ENCODE measurements around the gene TMC3. TPM values are rescaled to one million over a fixed set of nuclear protein-coding genes. Genes with fewer than 3 reads are reported as not detected.

The TMC3 gene
- polyA plus RNA-seq, 1 donor (not counting 4 experiments of a cell fraction or from before 2014, with no cell fraction given), result not detected

DNA sequence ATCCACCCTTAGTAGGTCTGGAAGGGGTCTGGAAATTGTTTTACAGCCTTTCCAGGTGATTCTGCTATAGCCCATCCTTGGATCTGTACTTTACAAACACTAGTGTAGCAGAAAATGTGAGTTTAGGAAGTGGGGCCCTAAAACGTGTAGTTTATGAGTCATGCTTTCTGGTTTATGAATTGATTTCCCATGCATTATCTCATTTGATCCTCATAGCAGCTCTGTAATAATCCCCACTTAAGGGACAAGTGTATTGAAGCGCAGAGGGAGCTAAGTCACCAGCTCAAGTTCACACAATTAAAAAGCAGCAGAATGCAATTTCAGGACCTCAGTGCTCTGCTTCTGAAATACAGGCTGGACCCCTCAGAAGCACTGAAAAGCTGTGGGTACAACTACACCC, 27.4 kb downstream of the TMC3 start:
- Histone ChIP-seq H4K20me1 (ENCODE audit: control insufficient read depth, extremely low read depth, insufficient read depth, low read length) (no peaks in the 10 kb centered on the region), H3K9ac (ENCODE audit: control insufficient read depth, extremely low read depth, insufficient read depth, low read length) (no peak overlapping the region), H3K27ac (ENCODE audit: control insufficient read depth, insufficient read depth, low read length) (no peak overlapping the region), H3K4me3 (ENCODE audit: control insufficient read depth in 2 of 3, extremely low read depth in 1 of 3, insufficient read depth in 2 of 3, low read depth in 1 of 3, low read length in 3 of 3) (no peak overlapping the region), H3K4me1 (ENCODE audit: control insufficient read depth, extremely low read depth, insufficient read depth, low read length) (no peaks in the 10 kb centered on the region), H3K9me3 (ENCODE audit: control insufficient read depth, low read depth, low read length) (no peaks in the 10 kb centered on the region), H3K27me3 (ENCODE audit: control insufficient read depth, extremely low read depth, insufficient read depth, low read length) (peaks cover 7% of the 10 kb centered on the region), H3K79me2 (ENCODE audit: control insufficient read depth, insufficient read depth, low read length) (no peaks in the 10 kb centered on the region), H3K9me1 (ENCODE audit: control insufficient read depth, extremely low read depth, insufficient read depth, low read length) (no peaks in the 10 kb centered on the region), H3K36me3 (ENCODE audit: control insufficient read depth in 2 of 2, extremely low read depth in 1 of 2, insufficient read depth in 2 of 2, low read length in 2 of 2) (no peaks in the 10 kb centered on the region), H3K4me2 (ENCODE audit: control insufficient read depth, extremely low read depth, insufficient read depth, low read depth, low read length) (no peak overlapping the region), H2AFZ (ENCODE audit: control insufficient read depth, low read length) (no peak overlapping the region)
- FAIRE-seq (no peak), DNase-seq (ENCODE audit: low read depth, low spot score) (no peak)
- TF ChIP-seq, protein P1, sequence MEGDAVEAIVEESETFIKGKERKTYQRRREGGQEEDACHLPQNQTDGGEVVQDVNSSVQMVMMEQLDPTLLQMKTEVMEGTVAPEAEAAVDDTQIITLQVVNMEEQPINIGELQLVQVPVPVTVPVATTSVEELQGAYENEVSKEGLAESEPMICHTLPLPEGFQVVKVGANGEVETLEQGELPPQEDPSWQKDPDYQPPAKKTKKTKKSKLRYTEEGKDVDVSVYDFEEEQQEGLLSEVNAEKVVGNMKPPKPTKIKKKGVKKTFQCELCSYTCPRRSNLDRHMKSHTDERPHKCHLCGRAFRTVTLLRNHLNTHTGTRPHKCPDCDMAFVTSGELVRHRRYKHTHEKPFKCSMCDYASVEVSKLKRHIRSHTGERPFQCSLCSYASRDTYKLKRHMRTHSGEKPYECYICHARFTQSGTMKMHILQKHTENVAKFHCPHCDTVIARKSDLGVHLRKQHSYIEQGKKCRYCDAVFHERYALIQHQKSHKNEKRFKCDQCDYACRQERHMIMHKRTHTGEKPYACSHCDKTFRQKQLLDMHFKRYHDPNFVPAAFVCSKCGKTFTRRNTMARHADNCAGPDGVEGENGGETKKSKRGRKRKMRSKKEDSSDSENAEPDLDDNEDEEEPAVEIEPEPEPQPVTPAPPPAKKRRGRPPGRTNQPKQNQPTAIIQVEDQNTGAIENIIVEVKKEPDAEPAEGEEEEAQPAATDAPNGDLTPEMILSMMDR (optimal IDR thresholded peaks at IDR 0.05 in 1 of 3, IDR thresholded peaks at IDR 0.05 in 1 of 3, conservative IDR thresholded peaks at IDR 0.05 in 1 of 3; ENCODE audit: extremely low read depth in 1 of 3, insufficient read depth in 2 of 3, low read length in 3 of 3), result no peak
- no peak for TF ChIP-seq EZH2 (IDR thresholded peaks at IDR 0.05; ENCODE audit: low read length)
- dilution Hi-C loops (cut with MboI; ENCODE audit: extremely low pct_ligation_motif_present, low sequenced_read_pairs), result no loop called here

DNA sequence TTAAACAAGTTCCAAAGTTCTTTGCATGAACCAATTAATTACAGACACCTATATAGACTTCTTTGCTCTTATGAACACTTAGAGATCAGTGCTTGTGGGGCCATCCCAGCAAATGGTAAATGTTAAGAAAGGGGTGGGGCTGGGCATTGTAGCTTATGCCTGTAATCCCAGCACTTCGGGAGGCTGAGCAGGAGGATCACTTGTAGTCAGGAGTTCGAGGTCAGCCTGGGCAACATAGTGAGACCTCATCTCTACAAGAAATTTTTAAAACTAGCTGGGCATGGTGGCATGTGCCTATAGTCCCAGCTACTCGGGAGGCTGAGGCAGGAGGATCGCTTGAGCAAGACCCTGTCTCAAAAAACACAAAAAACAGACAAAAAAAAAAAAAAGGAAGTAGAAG, 30.6 kb downstream of the TMC3 start:
- Histone ChIP-seq H3K27ac (ENCODE audit: control insufficient read depth, insufficient read depth, low read length) (no peak overlapping the region), H3K79me2 (ENCODE audit: control insufficient read depth, insufficient read depth, low read length) (no peaks in the 10 kb centered on the region), H3K4me2 (ENCODE audit: control insufficient read depth, extremely low read depth, insufficient read depth, low read depth, low read length) (no peak overlapping the region), H3K27me3 (ENCODE audit: control insufficient read depth, extremely low read depth, insufficient read depth, low read length) (peaks cover 11% of the 10 kb centered on the region), H3K4me3 (ENCODE audit: control insufficient read depth in 2 of 3, extremely low read depth in 1 of 3, insufficient read depth in 2 of 3, low read depth in 1 of 3, low read length in 3 of 3) (no peak overlapping the region), H4K20me1 (ENCODE audit: control insufficient read depth, extremely low read depth, insufficient read depth, low read length) (no peaks in the 10 kb centered on the region), H2AFZ (ENCODE audit: control insufficient read depth, low read length) (no peak overlapping the region), H3K9ac (ENCODE audit: control insufficient read depth, extremely low read depth, insufficient read depth, low read length) (no peak overlapping the region), H3K9me3 (ENCODE audit: control insufficient read depth, low read depth, low read length) (no peaks in the 10 kb centered on the region), H3K4me1 (ENCODE audit: control insufficient read depth, extremely low read depth, insufficient read depth, low read length) (peaks cover 3% of the 10 kb centered on the region), H3K9me1 (ENCODE audit: control insufficient read depth, extremely low read depth, insufficient read depth, low read length) (no peaks in the 10 kb centered on the region), H3K36me3 (ENCODE audit: control insufficient read depth in 2 of 2, extremely low read depth in 1 of 2, insufficient read depth in 2 of 2, low read length in 2 of 2) (no peaks in the 10 kb centered on the region)
- no peak for DNase-seq (ENCODE audit: low read depth, low spot score)
- dilution Hi-C loops (cut with MboI; ENCODE audit: extremely low pct_ligation_motif_present, low sequenced_read_pairs), result no loop called here
- TF ChIP-seq EZH2 (IDR thresholded peaks at IDR 0.05; ENCODE audit: low read length), result no peak
- TF ChIP-seq, protein P1 (optimal IDR thresholded peaks at IDR 0.05 in 1 of 3, IDR thresholded peaks at IDR 0.05 in 1 of 3, conservative IDR thresholded peaks at IDR 0.05 in 1 of 3; ENCODE audit: extremely low read depth in 1 of 3, insufficient read depth in 2 of 3, low read length in 3 of 3), result no peak
- FAIRE-seq, result no peak

Measured in keratinocyte (primary cell).